SU-DHL-6 (cell line): ENCODE measurements around the gene CPNE2.

Experiments used
- H2AFZ ChIP-seq: fragments of 200-600 bp; sonication (generic); 2 replicates; pipeline ENCODE4 v1.6.1; 2014; ENCODE audit warnings: low read depth, mild to moderate bottlenecking, moderate library complexity, mixed read lengths, antibody characterized with exemption, low read length; ENCODE audit not compliant: severe bottlenecking
- H3F3A ChIP-seq: fragments of 200-600 bp; shearing (Covaris generic); 2 replicates; pipeline ENCODE4 v1.6.0; 2016; ENCODE audit warnings: antibody characterized with exemption, mild to moderate bottlenecking; ENCODE audit not compliant: insufficient read depth
- H3K27ac ChIP-seq: fragments of 200-600 bp; sonication (generic); 2 replicates; pipeline ENCODE4 v1.5.1; 2016; ENCODE audit warnings: low read depth, mild to moderate bottlenecking, low read length, moderate library complexity, mixed read lengths
- H3K27me3 ChIP-seq: fragments of 200-600 bp; sonication (generic), shearing (Covaris generic); 2 replicates; pipeline ENCODE4 v1.6.0; 2014; ENCODE audit warnings: mild to moderate bottlenecking, low read length
- H3K36me3 ChIP-seq: fragments of 200-600 bp; sonication (generic); 2 replicates; pipeline ENCODE4 v1.6.1; 2014; ENCODE audit warnings: mild to moderate bottlenecking, low read length, mixed read lengths
- H3K4me2 ChIP-seq: fragments of 300-600, 200-600 bp; shearing (Covaris generic), sonication (generic); 2 replicates; pipeline ENCODE4 v1.6.0; 2014; ENCODE audit warnings: low read length, low read depth, mild to moderate bottlenecking; ENCODE audit not compliant: poor library complexity, severe bottlenecking
- H3K4me3 ChIP-seq: fragments of 200-600 bp; sonication (generic); 2 replicates; pipeline ENCODE4 v1.5.1; 2014; ENCODE audit warnings: antibody characterized with exemption, low read length, mild to moderate bottlenecking, mixed read lengths; ENCODE audit not compliant: insufficient read depth, poor library complexity, severe bottlenecking
- H3K79me2 ChIP-seq: fragments of 200-600 bp; sonication (generic); 2 replicates; pipeline ENCODE4 v1.6.1; 2014; ENCODE audit warnings: mild to moderate bottlenecking, low read length, moderate library complexity; ENCODE audit not compliant: insufficient read depth
- H3K9ac ChIP-seq: fragments of 200-600 bp; sonication (generic); 2 replicates; pipeline ENCODE4 v1.7.0; 2014; ENCODE audit warnings: mild to moderate bottlenecking, low read length
- H3K9me2 ChIP-seq: fragments of 200-600 bp; sonication (generic); replicated peaks from 2 replicates; pipeline ENCODE4 v1.6.1; 2014; ENCODE audit warnings: low read length; ENCODE audit not compliant: insufficient read depth
- H3K9me3 ChIP-seq: fragments of 200-600 bp; sonication (generic); 2 replicates; pipeline ENCODE4 v1.6.1; 2014; ENCODE audit warnings: low read length, mixed read lengths; ENCODE audit not compliant: insufficient read depth
- H4K20me1 ChIP-seq: fragments of 200-600 bp; sonication (generic); 2 replicates; pipeline ENCODE4 v1.6.1; 2014; ENCODE audit warnings: low read depth, mild to moderate bottlenecking, antibody characterized with exemption, low read length, moderate library complexity, mixed read lengths
- CTCF ChIP-seq: fragments of 200-600 bp; sonication (generic); IDR thresholded peaks from one replicate; pipeline ENCODE4 v1.5.1; 2017; ENCODE audit warnings: antibody characterized with exemption, mild to moderate bottlenecking, low read length, moderate library complexity; ENCODE audit not compliant: insufficient read depth, poor library complexity, severe bottlenecking
- EZH2phosphoT487 ChIP-seq: fragments of 200-600 bp; sonication (generic), shearing (Covaris generic); conservative IDR thresholded peaks from 2 replicates; pipeline ENCODE4 v1.6.1; 2018; ENCODE audit warnings: mild to moderate bottlenecking, antibody characterized with exemption, low read length, moderate library complexity, mixed read lengths

CPNE2 gene

GRCh38 chr16:57133031-57133430, 40.6 kb downstream of the CPNE2 start:
- Histone ChIP-seq H2AFZ (no peak overlapping the region), H3F3A (no peaks in the 10 kb centered on the region), H3K4me2 (no peak overlapping the region), H4K20me1 (no peaks in the 10 kb centered on the region), H3K9me2 (no peaks in the 10 kb centered on the region), H3K27me3 (no peaks in the 10 kb centered on the region), H3K79me2 (no peaks in the 10 kb centered on the region), H3K4me3 (no peak overlapping the region), H3K9ac (no peak overlapping the region), H3K9me3 (no peaks in the 10 kb centered on the region), H3K36me3 (no peaks in the 10 kb centered on the region), H3K27ac (no peak overlapping the region)
- TF ChIP-seq EZH2phosphoT487 (no peak), CTCF (no peak)

- H3K27ac ChIP-seq: no peak overlapping the region
- H4K20me1 ChIP-seq: no peaks in the 10 kb centered on the region
- H3K9ac ChIP-seq: no peak overlapping the region
- no peak overlapping the region for H3K4me3 ChIP-seq
- H3K27me3 ChIP-seq: no peaks in the 10 kb centered on the region
- no peaks in the 10 kb centered on the region for H3F3A ChIP-seq
- no peak overlapping the region for H2AFZ ChIP-seq
- H3K79me2 ChIP-seq: no peaks in the 10 kb centered on the region
- H3K9me2 ChIP-seq: no peaks in the 10 kb centered on the region
- no peaks in the 10 kb centered on the region for H3K36me3 ChIP-seq
- TF ChIP-seq EZH2phosphoT487: no peak
- no peak for TF ChIP-seq CTCF
- H3K4me2 ChIP-seq: no peak overlapping the region
- H3K9me3 ChIP-seq: no peaks in the 10 kb centered on the region
Observed at GRCh38 chr16:57133886-57134285, 41.5 kb downstream of the CPNE2 start.

- Histone ChIP-seq H3K79me2 (no peaks in the 10 kb centered on the region), H4K20me1 (no peaks in the 10 kb centered on the region), H3K36me3 (no peaks in the 10 kb centered on the region), H3F3A (no peaks in the 10 kb centered on the region), H3K4me2 (no peak overlapping the region), H3K27ac (no peak overlapping the region), H3K9me3 (no peaks in the 10 kb centered on the region), H3K9me2 (no peaks in the 10 kb centered on the region), H3K27me3 (no peaks in the 10 kb centered on the region), H2AFZ (no peak overlapping the region), H3K9ac (no peak overlapping the region), H3K4me3 (no peak overlapping the region)
- TF ChIP-seq CTCF (no peak), EZH2phosphoT487 (no peak)
Observed at GRCh38 chr16:57134982-57135381, 42.6 kb downstream of the CPNE2 start.

GRCh38 chr16:57137043-57137442, 44.7 kb downstream of the CPNE2 start:
- Histone ChIP-seq H4K20me1 (no peaks in the 10 kb centered on the region), H3K4me2 (no peak overlapping the region), H3K27ac (no peak overlapping the region), H3K9me3 (no peaks in the 10 kb centered on the region), H3K9me2 (no peaks in the 10 kb centered on the region), H2AFZ (no peak overlapping the region), H3K4me3 (no peak overlapping the region), H3F3A (no peaks in the 10 kb centered on the region), H3K27me3 (no peaks in the 10 kb centered on the region), H3K36me3 (no peaks in the 10 kb centered on the region), H3K9ac (no peak overlapping the region), H3K79me2 (no peaks in the 10 kb centered on the region)
- TF ChIP-seq EZH2phosphoT487 (no peak), CTCF (no peak)
